22Rv1 (cell line): ENCODE results near the gene FCRLA.

ENCODE experiments used
- H3K27ac ChIP-seq: fragments of 450-650 bp; 2 replicates; pipeline ENCODE4 v1.5.1; 2017
- ZFX ChIP-seq: fragments of 450-650 bp; IDR thresholded peaks from 2 replicates; pipeline ENCODE4 v1.6.1; 2017; ENCODE audit warnings: antibody characterized with exemption, borderline replicate concordance
- TF ChIP-seq, protein P1 (sequence below): fragments of 450-650 bp; IDR thresholded peaks from 2 replicates; pipeline ENCODE4 v1.5.1; 2017; ENCODE audit warnings: mild to moderate bottlenecking

The FCRLA gene

DNA sequence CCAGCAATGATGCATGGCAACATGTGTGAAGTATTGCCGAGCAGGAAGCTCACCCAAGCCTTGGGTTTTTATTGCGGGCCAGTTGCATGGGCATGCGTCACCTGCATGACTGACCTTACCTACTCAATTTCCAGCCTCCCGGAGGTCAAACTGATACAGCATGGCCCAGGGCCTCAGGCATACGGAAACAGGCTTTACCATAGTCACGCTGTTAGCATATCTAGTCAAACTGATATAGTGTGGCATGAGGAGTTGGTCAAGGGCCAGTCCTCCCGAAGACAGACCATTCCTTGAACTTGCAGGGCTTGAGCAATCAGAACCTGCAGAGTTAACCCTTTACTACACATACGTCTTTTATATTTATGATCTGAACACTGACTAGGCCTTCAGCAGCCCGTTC, 36.2 kb downstream of the FCRLA start:
- TF ChIP-seq, protein P1, sequence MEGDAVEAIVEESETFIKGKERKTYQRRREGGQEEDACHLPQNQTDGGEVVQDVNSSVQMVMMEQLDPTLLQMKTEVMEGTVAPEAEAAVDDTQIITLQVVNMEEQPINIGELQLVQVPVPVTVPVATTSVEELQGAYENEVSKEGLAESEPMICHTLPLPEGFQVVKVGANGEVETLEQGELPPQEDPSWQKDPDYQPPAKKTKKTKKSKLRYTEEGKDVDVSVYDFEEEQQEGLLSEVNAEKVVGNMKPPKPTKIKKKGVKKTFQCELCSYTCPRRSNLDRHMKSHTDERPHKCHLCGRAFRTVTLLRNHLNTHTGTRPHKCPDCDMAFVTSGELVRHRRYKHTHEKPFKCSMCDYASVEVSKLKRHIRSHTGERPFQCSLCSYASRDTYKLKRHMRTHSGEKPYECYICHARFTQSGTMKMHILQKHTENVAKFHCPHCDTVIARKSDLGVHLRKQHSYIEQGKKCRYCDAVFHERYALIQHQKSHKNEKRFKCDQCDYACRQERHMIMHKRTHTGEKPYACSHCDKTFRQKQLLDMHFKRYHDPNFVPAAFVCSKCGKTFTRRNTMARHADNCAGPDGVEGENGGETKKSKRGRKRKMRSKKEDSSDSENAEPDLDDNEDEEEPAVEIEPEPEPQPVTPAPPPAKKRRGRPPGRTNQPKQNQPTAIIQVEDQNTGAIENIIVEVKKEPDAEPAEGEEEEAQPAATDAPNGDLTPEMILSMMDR = no peak
- no peak for TF ChIP-seq ZFX
- H3K27ac ChIP-seq = no peak overlapping the region

DNA sequence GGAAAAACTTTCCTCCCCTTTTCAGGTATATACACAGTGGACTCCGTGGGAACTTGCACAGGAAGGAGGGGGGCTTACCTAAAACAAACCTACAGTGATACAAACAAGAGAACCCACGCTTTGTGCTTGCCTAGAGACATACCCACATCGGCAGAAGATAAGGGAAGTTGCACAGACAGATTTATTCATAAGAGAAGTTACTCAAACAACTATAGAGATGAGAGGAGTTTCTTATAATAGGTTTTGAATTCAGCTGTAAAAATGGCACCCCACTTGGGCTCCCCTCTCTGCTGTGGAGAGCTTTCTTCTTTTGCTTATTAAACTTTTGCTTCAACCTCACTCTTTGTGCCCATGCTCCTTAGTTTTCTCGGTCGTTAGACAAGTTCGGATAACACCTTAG, 40.8 kb downstream of the FCRLA start:
- H3K27ac ChIP-seq = no peak overlapping the region
- TF ChIP-seq ZFX = no peak
- TF ChIP-seq, protein P1 = no peak

DNA sequence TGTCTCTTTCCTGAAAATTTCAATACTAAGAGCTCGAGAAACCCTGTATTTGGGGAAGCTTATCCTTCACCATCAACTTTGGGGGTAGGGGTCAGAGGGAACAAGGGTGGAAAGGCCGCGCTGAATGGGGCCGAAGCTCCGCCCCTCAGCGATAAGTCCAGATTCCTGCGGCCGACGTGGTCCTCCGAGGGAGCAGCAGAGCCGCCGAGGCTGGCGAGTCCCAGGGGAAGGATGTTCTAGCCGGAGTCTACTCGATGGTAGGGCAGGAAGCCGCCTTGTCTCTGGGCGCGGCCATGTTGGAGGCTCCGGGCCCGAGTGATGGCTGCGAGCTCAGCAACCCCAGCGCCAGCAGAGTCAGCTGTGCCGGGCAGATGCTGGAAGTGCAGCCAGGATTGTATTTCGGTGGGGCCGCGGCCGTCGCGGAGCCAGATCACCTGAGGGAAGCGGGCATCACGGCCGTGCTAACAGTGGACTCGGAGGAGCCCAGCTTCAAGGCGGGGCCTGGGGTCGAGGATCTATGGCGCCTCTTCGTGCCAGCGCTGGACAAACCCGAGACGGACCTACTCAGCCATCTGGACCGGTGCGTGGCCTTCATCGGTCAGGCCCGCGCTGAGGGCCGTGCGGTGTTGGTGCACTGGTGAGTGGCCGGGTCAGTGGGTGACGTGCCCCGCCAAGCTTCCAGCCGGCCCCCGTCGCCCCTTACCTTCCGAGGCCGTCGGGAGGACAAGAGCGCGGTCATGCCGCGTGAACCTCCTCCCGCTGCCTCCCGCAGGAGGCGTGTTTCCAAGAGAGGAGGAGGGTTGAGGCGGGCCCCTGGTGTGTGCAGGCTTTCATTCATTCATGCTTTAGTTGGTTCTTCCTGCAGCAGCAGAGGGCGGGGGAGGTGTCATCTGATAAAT, 42.7 kb downstream of the FCRLA start, which contains the start of gene DUSP12:
DUSP12 (plus strand) TSS at position 278 of the 899 bp plus-strand sequence; CDS start at position 294, 16 bp downstream.
- TF ChIP-seq, protein P1 = peak; percentile 58
- no peak for TF ChIP-seq ZFX
- peak within 1 kb of the TSS; percentile 95 for H3K27ac ChIP-seq

DNA sequence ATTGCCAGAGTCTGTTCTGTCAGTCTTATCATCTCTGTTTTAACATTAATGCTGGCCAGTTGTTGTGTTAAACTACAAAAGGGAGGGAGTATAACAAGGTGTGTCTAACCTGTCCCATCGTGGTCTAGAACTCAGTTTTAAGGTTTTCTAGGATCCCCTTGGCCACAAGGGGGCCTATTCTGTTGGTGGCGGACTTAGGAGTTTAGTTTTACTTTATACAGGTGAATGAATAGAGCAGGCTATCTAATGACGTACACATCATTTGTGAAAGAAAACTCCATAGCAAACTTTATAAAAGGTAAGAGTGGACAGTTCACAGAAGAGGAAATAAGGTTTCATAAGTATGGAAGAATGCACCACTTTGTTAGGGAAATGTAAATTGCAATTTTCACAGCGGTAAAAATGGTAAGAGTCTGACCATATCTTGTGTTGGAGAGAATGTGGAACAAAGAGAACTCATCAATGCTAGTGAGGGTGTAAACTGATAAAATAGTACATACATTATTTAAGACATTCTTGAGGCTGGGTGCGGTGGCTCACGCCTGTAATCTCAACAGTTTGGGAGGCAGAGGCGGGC, 56.6 kb downstream of the FCRLA start:
- TF ChIP-seq, protein P1 = peak; percentile 86
- TF ChIP-seq ZFX = no peak
- no peak overlapping the region for H3K27ac ChIP-seq
